ENCODE data around the gene RASSF9. TPM values are rescaled to one million over a fixed set of nuclear protein-coding genes. Genes with fewer than 3 reads are reported as not detected.

RASSF9 gene
- total and polyA plus RNA-seq, 8 donors, result 0.68 to 5.4 (median 1.2) TPM

DNA sequence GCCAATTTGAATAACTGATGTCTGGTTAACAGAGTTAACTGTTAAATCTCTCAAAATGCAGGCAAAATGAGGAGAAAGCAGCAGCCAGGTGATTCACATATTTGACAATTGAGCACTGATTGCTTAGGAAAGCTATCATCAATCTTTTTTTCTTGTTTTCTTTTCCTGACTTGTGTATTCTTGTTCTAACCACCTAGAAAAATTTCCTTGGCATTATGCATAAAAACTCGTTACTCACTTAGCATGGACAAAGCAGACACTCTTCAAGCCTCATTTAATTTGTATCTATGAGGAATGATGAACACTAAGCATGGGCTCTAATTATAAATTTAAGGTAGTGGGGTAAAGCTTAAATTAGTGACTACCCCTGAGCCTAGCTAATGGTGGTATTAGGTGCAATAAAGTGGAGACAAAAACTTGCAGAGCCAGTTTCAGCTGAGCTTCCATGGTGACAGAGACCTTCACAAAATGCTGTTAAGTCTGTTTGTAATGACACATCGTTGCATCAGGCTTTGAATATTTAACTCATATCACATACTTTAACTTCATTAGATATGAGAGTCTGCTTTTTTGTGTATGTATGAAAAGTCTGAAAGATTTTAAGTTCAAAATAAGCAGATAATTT lies 52.0 kb downstream of the RASSF9 start:
- DNase-seq (no peak), FAIRE-seq (no peak), ATAC-seq (no peak)
- WGBS, 2 donors, result 58 to 64% methylated on average over 2 of the region's 2 CpGs
- Histone ChIP-seq H3K4me1 (no peaks in the 10 kb centered on the region), H3K4me3 (no peak overlapping the region), H3K27me3 (no peaks in the 10 kb centered on the region), H3K27ac (no peak overlapping the region), H3K36me3 (no peaks in the 10 kb centered on the region), H3K9me3 (no peaks in the 10 kb centered on the region)
- TF ChIP-seq, protein P1, sequence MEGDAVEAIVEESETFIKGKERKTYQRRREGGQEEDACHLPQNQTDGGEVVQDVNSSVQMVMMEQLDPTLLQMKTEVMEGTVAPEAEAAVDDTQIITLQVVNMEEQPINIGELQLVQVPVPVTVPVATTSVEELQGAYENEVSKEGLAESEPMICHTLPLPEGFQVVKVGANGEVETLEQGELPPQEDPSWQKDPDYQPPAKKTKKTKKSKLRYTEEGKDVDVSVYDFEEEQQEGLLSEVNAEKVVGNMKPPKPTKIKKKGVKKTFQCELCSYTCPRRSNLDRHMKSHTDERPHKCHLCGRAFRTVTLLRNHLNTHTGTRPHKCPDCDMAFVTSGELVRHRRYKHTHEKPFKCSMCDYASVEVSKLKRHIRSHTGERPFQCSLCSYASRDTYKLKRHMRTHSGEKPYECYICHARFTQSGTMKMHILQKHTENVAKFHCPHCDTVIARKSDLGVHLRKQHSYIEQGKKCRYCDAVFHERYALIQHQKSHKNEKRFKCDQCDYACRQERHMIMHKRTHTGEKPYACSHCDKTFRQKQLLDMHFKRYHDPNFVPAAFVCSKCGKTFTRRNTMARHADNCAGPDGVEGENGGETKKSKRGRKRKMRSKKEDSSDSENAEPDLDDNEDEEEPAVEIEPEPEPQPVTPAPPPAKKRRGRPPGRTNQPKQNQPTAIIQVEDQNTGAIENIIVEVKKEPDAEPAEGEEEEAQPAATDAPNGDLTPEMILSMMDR (IDR thresholded peaks at IDR 0.05), result no peak
- intact Hi-C loops (cut with DNase I), result no loop called here

DNA sequence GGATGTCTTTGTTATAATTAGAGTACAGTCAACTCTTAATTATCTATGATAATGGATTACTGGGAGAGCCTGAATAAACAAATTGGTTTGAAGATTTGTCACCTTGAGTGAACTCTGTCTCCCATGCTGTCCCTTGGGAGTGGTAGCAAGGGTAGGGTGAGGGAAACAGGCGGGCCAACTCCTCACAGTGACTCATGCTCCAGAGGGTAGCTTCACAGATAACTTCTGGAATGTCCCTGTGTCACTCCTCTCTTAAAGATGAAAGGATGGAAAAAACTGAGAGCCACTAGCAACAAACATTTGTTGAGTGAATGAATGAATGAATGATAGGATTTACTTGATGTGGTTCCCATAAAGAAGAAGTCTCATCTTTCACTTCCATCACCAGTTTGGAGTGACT lies 53.5 kb downstream of the RASSF9 start:
- DNase-seq (no peak), ATAC-seq (no peak), FAIRE-seq (no peak)
- intact Hi-C loops (cut with DNase I), result no loop called here
- Histone ChIP-seq H3K4me3 (no peak overlapping the region), H3K36me3 (no peaks in the 10 kb centered on the region), H3K27me3 (no peaks in the 10 kb centered on the region), H3K27ac (no peak overlapping the region), H3K9me3 (no peaks in the 10 kb centered on the region), H3K4me1 (no peaks in the 10 kb centered on the region)
- 93 to 96% methylated on average over 1 of the region's 1 CpG for WGBS, 2 donors
- TF ChIP-seq, protein P1 (IDR thresholded peaks at IDR 0.05), result no peak

DNA sequence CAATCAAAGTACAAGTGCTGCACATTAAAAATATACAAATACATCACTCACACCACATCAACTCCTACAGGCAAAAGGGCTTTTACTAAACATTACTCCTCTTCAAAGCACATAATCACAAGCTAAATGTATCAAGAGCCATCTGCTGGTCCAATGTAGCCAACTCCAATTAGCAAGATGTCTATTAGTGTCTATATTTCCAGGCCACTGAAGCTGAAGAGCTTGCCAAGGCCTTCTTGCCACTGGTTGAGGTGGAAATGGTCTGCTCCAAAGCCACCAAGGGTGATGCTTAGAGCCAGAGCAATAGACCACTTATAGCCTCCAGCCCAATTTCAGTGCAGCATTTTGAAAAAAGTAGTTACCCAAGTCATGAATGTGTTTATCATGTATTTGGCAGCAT lies 54.4 kb downstream of the RASSF9 start:
- FAIRE-seq, result no peak
- no peaks in the 10 kb centered on the region for H3K36me3 ChIP-seq
- no peak overlapping the region for H3K4me3 ChIP-seq
- no peaks in the 10 kb centered on the region for H3K27me3 ChIP-seq
- DNase-seq, result no peak
- TF ChIP-seq, protein P1 (IDR thresholded peaks at IDR 0.05), result no peak
- ATAC-seq, result no peak
- H3K9me3 ChIP-seq, result no peaks in the 10 kb centered on the region
- H3K27ac ChIP-seq, result no peak overlapping the region
- intact Hi-C loops (cut with DNase I), result no loop called here
- H3K4me1 ChIP-seq, result no peaks in the 10 kb centered on the region

DNA sequence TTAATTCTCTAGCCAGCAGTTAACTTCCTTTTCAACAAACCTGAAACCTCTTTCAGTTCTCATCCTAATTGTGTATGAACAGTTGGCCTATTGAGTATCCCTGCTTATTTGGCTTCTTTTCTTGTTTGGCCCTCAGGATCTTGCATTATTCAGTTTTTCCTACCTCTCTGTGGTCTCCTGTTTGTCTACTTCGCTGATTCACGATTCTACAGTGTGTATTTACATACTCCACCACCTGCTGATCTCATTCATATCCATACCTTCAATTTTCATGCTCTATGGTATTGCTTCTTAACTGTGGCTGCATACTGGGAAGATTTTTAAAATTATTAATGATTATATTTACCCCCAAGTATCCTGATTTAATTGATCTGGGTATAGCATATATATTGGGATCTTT lies 56.4 kb downstream of the RASSF9 start:
- H3K27ac ChIP-seq, result no peak overlapping the region
- H3K27me3 ChIP-seq, result no peaks in the 10 kb centered on the region
- FAIRE-seq (no peak), ATAC-seq (no peak), DNase-seq (no peak)
- intact Hi-C loops (cut with DNase I), result no loop called here
- H3K4me1 ChIP-seq, result no peaks in the 10 kb centered on the region
- H3K9me3 ChIP-seq, result no peaks in the 10 kb centered on the region
- no peaks in the 10 kb centered on the region for H3K36me3 ChIP-seq
- TF ChIP-seq, protein P1 (IDR thresholded peaks at IDR 0.05), result no peak
- H3K4me3 ChIP-seq, result no peak overlapping the region
- 76 to 79% methylated on average over 2 of the region's 2 CpGs for WGBS, 2 donors

DNA sequence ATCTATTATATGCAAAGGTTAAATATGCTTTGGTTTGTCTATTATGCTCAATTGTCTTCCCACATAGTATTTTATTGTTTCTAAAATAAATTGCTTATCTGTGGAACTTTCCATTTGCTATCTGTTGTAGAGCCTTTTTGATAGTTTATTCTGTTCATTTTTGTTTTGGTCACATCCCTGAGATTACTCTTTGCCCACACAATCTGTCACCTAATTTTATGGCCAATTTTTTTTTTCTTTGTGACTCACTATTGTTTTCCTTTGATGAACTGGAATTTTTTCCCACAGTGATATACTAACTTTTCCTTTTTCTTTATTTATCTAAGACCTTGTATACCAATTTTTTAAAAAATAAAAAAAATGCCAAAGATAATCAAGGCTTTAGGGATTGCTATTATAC lies 61.1 kb downstream of the RASSF9 start:
- Histone ChIP-seq H3K36me3 (no peaks in the 10 kb centered on the region), H3K27ac (no peak overlapping the region), H3K27me3 (no peaks in the 10 kb centered on the region), H3K4me3 (no peak overlapping the region), H3K9me3 (no peaks in the 10 kb centered on the region), H3K4me1 (no peaks in the 10 kb centered on the region)
- ATAC-seq (no peak), FAIRE-seq (no peak), DNase-seq (no peak)
- TF ChIP-seq, protein P1 (IDR thresholded peaks at IDR 0.05), result no peak
- intact Hi-C loops (cut with DNase I), result no loop called here

All from pancreas (tissue), 10 donors.